GM12891 (cell line): ENCODE measurements around the gene INO80.

Experiments
- POLR2A ChIP-seq: IDR thresholded peaks from 2 replicates; pipeline ENCODE4 v1.6.1; 2011; ENCODE audit warnings: low read depth, low read length, control low read depth
- POLR2AphosphoS5 ChIP-seq: IDR thresholded peaks from 2 replicates; pipeline ENCODE4 v1.6.1; 2011; ENCODE audit warnings: low read depth, low read length, control low read depth
- TAF1 ChIP-seq: IDR thresholded peaks from 2 replicates; pipeline ENCODE4 v1.6.1; 2011; ENCODE audit warnings: low read depth, low read length, control low read depth

- TF ChIP-seq POLR2A: no peak
- no peak for TF ChIP-seq TAF1
- TF ChIP-seq POLR2AphosphoS5: no peak
These were observed 77.0 kb downstream of the INO80 start for GRCh38 chr15:41039121-41039520.
